OCI-LY1 (cell line): ENCODE measurements around the gene RUNX1.

Experiments used
- H2AFZ ChIP-seq: fragments of 200-600 bp; sonication (generic), shearing (Covaris generic); 2 replicates; pipeline ENCODE4 v1.6.0; 2014; ENCODE audit warnings: antibody characterized with exemption, mild to moderate bottlenecking, low read length
- H3F3A ChIP-seq: fragments of 200-600 bp; sonication (generic), shearing (Covaris generic); 2 replicates; pipeline ENCODE4 v1.6.0; 2014; ENCODE audit warnings: mild to moderate bottlenecking, antibody characterized with exemption, low read length, moderate library complexity; ENCODE audit not compliant: insufficient read depth
- H3K27ac ChIP-seq: fragments of 200-600 bp; sonication (generic); 2 replicates; pipeline ENCODE4 v1.5.1; 2014; ENCODE audit warnings: low read length, mixed run types, mild to moderate bottlenecking, low read depth; ENCODE audit not compliant: poor library complexity, severe bottlenecking
- H3K27me3 ChIP-seq: fragments of 200-600 bp; sonication (generic); 2 replicates; pipeline ENCODE4 v1.6.0; 2014; ENCODE audit warnings: antibody characterized with exemption, mild to moderate bottlenecking, low read length, moderate library complexity; ENCODE audit not compliant: insufficient read depth
- H3K36me3 ChIP-seq: fragments of 200-600 bp; sonication (generic); 2 replicates; pipeline ENCODE4 v1.6.1; 2014; ENCODE audit warnings: mild to moderate bottlenecking, antibody characterized with exemption, low read length, moderate library complexity, mixed read lengths; ENCODE audit not compliant: insufficient read depth
- H3K4me1 ChIP-seq: fragments of 200-600 bp; sonication (generic); 2 replicates; pipeline ENCODE4 v1.5.1; 2014; ENCODE audit warnings: mild to moderate bottlenecking, low read length, moderate library complexity; ENCODE audit not compliant: insufficient read depth, severe bottlenecking
- H3K4me2 ChIP-seq: fragments of 200-600 bp; sonication (generic), shearing (Covaris generic); 2 replicates; pipeline ENCODE4 v1.6.1; 2014; ENCODE audit warnings: low read length
- H3K4me3 ChIP-seq: fragments of 200-600 bp; sonication (generic); 2 replicates; pipeline ENCODE4 v1.5.1; 2014; ENCODE audit warnings: low read length, low read depth, mild to moderate bottlenecking, mixed read lengths; ENCODE audit not compliant: poor library complexity, severe bottlenecking
- H3K79me2 ChIP-seq: fragments of 200-600 bp; shearing (Covaris generic); 2 replicates; pipeline ENCODE4 v1.6.1; 2016; ENCODE audit warnings: mixed run types, low read length, mixed read lengths; ENCODE audit not compliant: insufficient read depth
- H3K9ac ChIP-seq: fragments of 200-600 bp; sonication (generic), shearing (Covaris generic); 2 replicates; pipeline ENCODE4 v1.6.1; 2014; ENCODE audit warnings: mild to moderate bottlenecking, low read length, mixed read lengths
- H3K9me2 ChIP-seq: fragments of 200-600 bp; sonication (generic), shearing (Covaris generic); 2 replicates; pipeline ENCODE4 v1.6.1; 2014; ENCODE audit warnings: low read depth, mild to moderate bottlenecking, low read length, mixed read lengths
- H3K9me3 ChIP-seq: fragments of 200-600 bp; shearing (Covaris generic); 2 replicates; pipeline ENCODE4 v1.6.1; 2014; ENCODE audit warnings: low read length, mixed read lengths
- H4K20me1 ChIP-seq: fragments of 200-600 bp; sonication (generic), shearing (Covaris generic); 2 replicates; pipeline ENCODE4 v1.6.0; 2016; ENCODE audit warnings: mild to moderate bottlenecking, low read length; ENCODE audit not compliant: insufficient read depth
- EZH2 ChIP-seq: fragments of 200-600 bp; sonication (generic), shearing (Covaris generic); IDR thresholded peaks from 2 replicates; pipeline ENCODE4 v1.8.0; 2017; ENCODE audit warnings: borderline replicate concordance, mixed run types, mild to moderate bottlenecking, antibody characterized with exemption, low read length, moderate library complexity, mixed read lengths
- TF ChIP-seq, protein P1 (sequence below): fragments of 200-600 bp; sonication (generic), shearing (Covaris generic); IDR thresholded peaks from 2 replicates; pipeline ENCODE4 v1.5.1; 2017; ENCODE audit warnings: mild to moderate bottlenecking, antibody characterized with exemption, low read length, moderate library complexity, mixed read lengths

RUNX1 gene

GRCh38 chr21:35048706-35049617 lies at the start of gene RUNX1:
TSS of gene RUNX1 (minus strand) at chr21:35049302.
- peaks cover 24% of the 10 kb centered on the region for H3K36me3 ChIP-seq
- no peak within 1 kb of the TSS for H2AFZ ChIP-seq
- H3F3A ChIP-seq: no peaks in the 10 kb centered on the region; the same call in 1 of the 2 replicates
- H3K4me1 ChIP-seq: peaks cover 74% of the 10 kb centered on the region
- TF ChIP-seq EZH2: no peak
- TF ChIP-seq, protein P1, sequence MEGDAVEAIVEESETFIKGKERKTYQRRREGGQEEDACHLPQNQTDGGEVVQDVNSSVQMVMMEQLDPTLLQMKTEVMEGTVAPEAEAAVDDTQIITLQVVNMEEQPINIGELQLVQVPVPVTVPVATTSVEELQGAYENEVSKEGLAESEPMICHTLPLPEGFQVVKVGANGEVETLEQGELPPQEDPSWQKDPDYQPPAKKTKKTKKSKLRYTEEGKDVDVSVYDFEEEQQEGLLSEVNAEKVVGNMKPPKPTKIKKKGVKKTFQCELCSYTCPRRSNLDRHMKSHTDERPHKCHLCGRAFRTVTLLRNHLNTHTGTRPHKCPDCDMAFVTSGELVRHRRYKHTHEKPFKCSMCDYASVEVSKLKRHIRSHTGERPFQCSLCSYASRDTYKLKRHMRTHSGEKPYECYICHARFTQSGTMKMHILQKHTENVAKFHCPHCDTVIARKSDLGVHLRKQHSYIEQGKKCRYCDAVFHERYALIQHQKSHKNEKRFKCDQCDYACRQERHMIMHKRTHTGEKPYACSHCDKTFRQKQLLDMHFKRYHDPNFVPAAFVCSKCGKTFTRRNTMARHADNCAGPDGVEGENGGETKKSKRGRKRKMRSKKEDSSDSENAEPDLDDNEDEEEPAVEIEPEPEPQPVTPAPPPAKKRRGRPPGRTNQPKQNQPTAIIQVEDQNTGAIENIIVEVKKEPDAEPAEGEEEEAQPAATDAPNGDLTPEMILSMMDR: no peak
- no peaks in the 10 kb centered on the region for H4K20me1 ChIP-seq
- no peaks in the 10 kb centered on the region for H3K9me2 ChIP-seq
- H3K27me3 ChIP-seq: no peaks in the 10 kb centered on the region
- no peaks in the 10 kb centered on the region for H3K9me3 ChIP-seq
- peak within 1 kb of the TSS; percentile 79 for H3K9ac ChIP-seq
- H3K27ac ChIP-seq: peak within 1 kb of the TSS; percentile 94
- H3K79me2 ChIP-seq: peaks cover 45% of the 10 kb centered on the region
- peak within 1 kb of the TSS; percentile 74 for H3K4me3 ChIP-seq
- peak within 1 kb of the TSS; percentile 85 for H3K4me2 ChIP-seq

- Histone ChIP-seq H3K9me2 (no peaks in the 10 kb centered on the region), H3K9me3 (no peaks in the 10 kb centered on the region), H3K4me1 (peaks cover 7% of the 10 kb centered on the region), H3K27me3 (no peaks in the 10 kb centered on the region), H2AFZ (no peak overlapping the region), H3K9ac (no peak overlapping the region), H3K4me3 (no peak overlapping the region), H4K20me1 (no peaks in the 10 kb centered on the region), H3K4me2 (no peak overlapping the region), H3K36me3 (no peaks in the 10 kb centered on the region), H3K27ac (no peak overlapping the region), H3F3A (no peaks in the 10 kb centered on the region), H3K79me2 (no peaks in the 10 kb centered on the region)
- no peak for TF ChIP-seq EZH2
- TF ChIP-seq, protein P1: no peak
These were observed 48.4 kb upstream of the RUNX1 start for GRCh38 chr21:35097525-35097924.

- Histone ChIP-seq H3K4me3 (no peak overlapping the region), H3K79me2 (no peaks in the 10 kb centered on the region), H3K9me2 (no peaks in the 10 kb centered on the region), H3K4me2 (no peak overlapping the region), H3K36me3 (no peaks in the 10 kb centered on the region), H3K27ac (no peak overlapping the region), H4K20me1 (no peaks in the 10 kb centered on the region), H2AFZ (no peak overlapping the region), H3K4me1 (peaks cover 2% of the 10 kb centered on the region), H3K9me3 (no peaks in the 10 kb centered on the region), H3F3A (no peaks in the 10 kb centered on the region), H3K9ac (no peak overlapping the region), H3K27me3 (no peaks in the 10 kb centered on the region)
- TF ChIP-seq, protein P1: no peak
- TF ChIP-seq EZH2: no peak
These were observed 47.9 kb upstream of the RUNX1 start for GRCh38 chr21:35096959-35097358.
